ENCODE measurements around the gene FAM3B. TPM values are rescaled to one million over a fixed set of nuclear protein-coding genes. Genes with fewer than 3 reads are reported as not detected.

The FAM3B gene
- total and polyA plus RNA-seq, 8 donors: 7.9 to 31.9 (median 13.0) TPM

DNA sequence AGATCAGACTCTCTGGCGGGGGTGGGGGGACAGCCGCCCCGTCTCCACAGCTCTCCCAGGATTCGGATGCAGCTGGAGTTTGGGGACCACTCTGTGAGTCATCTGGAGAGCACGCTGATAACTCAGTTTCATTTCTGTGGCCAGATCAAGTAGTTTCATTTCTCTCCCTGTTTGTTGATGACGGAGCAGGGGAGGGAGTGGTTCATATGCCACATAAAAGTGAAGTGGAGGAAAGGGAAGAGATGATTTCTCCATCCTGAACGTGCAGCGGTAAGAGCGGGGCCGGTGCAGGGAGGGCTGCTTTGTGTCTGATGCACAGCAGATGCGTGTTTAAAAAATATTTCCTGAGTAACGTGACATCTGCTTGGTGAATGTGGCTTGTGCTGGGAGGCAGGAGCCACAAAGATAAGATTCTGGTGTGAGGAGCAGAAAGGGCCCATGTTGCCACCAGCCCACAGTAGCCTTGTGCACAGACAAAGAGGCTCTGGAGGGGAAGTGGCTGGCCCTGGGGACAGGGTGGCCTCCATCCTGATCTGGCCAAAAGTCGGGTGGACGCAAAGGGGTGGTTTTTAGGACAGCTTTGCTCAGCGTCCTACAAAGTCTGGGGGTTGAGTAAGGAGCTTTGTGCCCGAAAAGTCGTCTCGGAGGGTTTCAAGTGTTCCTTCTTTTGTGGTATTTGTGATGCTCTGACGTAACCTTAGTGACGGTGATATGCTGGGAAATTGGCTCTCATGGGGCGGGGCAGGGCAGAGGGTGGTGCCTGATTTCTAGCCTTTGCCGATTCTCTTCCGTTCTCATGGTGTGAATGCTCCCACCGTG lies 45.4 kb downstream of the FAM3B start, which contains the start of gene MX2:
Gene MX2, plus strand, starts transcription at position 242 of the 819 bp plus-strand sequence. CDS start 14,880 bp downstream, outside the sequence.
- Histone ChIP-seq H3K27ac (peak within 1 kb of the TSS; percentile 72 to 98), H3K27me3 (no peaks in the 10 kb centered on the region), H3K9me3 (no peaks in the 10 kb centered on the region), H3K36me3 (peaks cover 0 to under 1% of the 10 kb centered on the region in 2 donors), H3K4me1 (peaks cover 3 to 57% of the 10 kb centered on the region in 2 donors), H3K4me3 (peak within 1 kb of the TSS; percentile 9 to 51)
- DNase-seq (peak in 1 of 4 donors; percentile 65), ATAC-seq (peak; percentile 75)
- no peak for TF ChIP-seq CTCF (IDR thresholded peaks at IDR 0.05)
- intact Hi-C loops (cut with DNase I): no loop called here

- no peak for ATAC-seq
- no peaks in the 10 kb centered on the region for H3K27me3 ChIP-seq
- peak overlapping the region in 1 of 2 donors; percentile 51 for H3K4me3 ChIP-seq
- no peak for DNase-seq
- peaks cover 3 to 65% of the 10 kb centered on the region in 2 donors for H3K4me1 ChIP-seq
- peaks cover 0 to 8% of the 10 kb centered on the region in 2 donors for H3K36me3 ChIP-seq
- TF ChIP-seq CTCF (IDR thresholded peaks at IDR 0.05): no peak
- H3K9me3 ChIP-seq: no peaks in the 10 kb centered on the region
- H3K27ac ChIP-seq: peak overlapping the region; percentile 72 to 98
- intact Hi-C loops (cut with DNase I): no loop called here
Measured at GRCh38 chr21:41362605-41363369, 46.2 kb downstream of the FAM3B start.

DNA sequence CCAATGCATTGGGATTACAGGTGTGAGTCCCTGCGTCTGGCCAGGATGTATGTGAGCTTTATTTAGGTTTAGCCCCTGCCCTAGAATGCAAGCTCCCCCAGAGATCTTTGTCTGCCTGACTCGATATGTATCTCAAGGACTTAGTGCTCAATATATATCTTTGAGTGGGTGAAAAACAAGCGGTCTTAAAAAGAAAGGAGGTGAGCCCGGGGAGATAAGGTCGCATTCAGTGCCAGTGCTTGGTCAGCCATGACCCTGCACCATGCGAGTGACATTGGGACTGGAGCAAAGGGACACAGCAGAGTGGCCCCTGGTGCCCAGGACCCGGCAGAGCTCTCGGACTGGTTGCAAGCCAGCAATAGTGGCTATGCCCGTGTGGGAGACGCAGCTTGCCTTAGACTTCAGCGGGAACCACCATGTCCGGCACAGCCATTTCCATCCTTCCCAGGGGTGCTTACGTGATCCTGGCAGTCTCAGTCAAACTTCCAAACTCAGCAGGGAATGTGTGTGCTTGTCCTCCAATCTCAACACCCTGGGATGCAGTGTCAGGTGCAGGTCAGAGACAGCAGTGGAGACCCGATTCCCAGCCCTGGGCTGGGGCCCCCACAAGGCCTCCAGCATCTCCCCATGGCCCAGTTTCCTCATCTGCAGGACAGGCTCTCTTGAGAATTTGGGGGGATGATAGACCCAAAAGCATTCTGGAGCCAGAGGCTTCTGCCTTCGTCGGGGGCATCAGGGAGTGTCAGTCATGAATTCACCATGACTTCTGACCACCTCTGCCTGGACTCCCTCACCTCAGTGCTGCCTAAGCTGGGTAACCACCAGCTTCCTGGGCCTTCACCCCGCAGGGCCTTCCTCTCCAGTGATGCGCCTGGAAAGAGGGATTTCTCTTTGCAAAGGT lies 47.0 kb downstream of the FAM3B start:
- ATAC-seq (no peak), DNase-seq (no peak)
- peaks cover 0 to 12% of the 10 kb centered on the region in 2 donors for H3K36me3 ChIP-seq
- intact Hi-C loops (cut with DNase I): no loop called here
- H3K9me3 ChIP-seq: no peaks in the 10 kb centered on the region
- H3K4me1 ChIP-seq: peaks cover 3 to 73% of the 10 kb centered on the region in 2 donors
- H3K4me3 ChIP-seq: peak overlapping the region in 1 of 2 donors; percentile 51
- H3K27me3 ChIP-seq: no peaks in the 10 kb centered on the region
- TF ChIP-seq CTCF (IDR thresholded peaks at IDR 0.05): no peak
- H3K27ac ChIP-seq: peak overlapping the region in 1 of 2 donors; percentile 98

GRCh38 chr21:41364308-41364707 lies 47.7 kb downstream of the FAM3B start:
- no peak for ATAC-seq
- peaks cover 0 to 12% of the 10 kb centered on the region in 2 donors for H3K36me3 ChIP-seq
- H3K4me1 ChIP-seq: peaks cover 5 to 80% of the 10 kb centered on the region in 2 donors
- intact Hi-C loops (cut with DNase I): no loop called here
- peaks cover 0 to 4% of the 10 kb centered on the region in 2 donors for H3K27me3 ChIP-seq
- no peak for TF ChIP-seq CTCF (IDR thresholded peaks at IDR 0.05)
- no peaks in the 10 kb centered on the region for H3K9me3 ChIP-seq
- H3K4me3 ChIP-seq: peak overlapping the region in 1 of 2 donors; percentile 51
- no peak overlapping the region for H3K27ac ChIP-seq
- DNase-seq: no peak

All from left lung (tissue), 10 donors.